DND-41 (cell line): Measurements from ENCODE around the gene LRRC40.
"Not testable (repeated sequence)": the region's sequence is repeated elsewhere in the genome, so short reads cannot be mapped to it uniquely, and the experiment has no call there.

Experiments
- ATAC-seq: fragments of 200-7000 bp; cut with Tn5 transposase; 3 replicates; pipeline ENCODE4 v1.9.1; 2021; ENCODE audit warnings: low read depth; ENCODE audit not compliant: insufficient read depth
- DNase-seq: peaks from one replicate; pipeline ENCODE4 v3.0.0-alpha.2; 2020
- H2AFZ ChIP-seq: 2 replicates; pipeline ENCODE4 v1.6.0; 2012; ENCODE audit warnings: low read depth, low read length
- H3K27ac ChIP-seq: 2 replicates; pipeline ENCODE4 v1.5.1; 2012; ENCODE audit warnings: low read length, inconsistent platforms
- H3K27me3 ChIP-seq: fragments of 200-600 bp; sonication (generic); 2 replicates; pipeline ENCODE4 v1.6.0; 2012; ENCODE audit warnings: low read length, mild to moderate bottlenecking, inconsistent platforms; ENCODE audit not compliant: insufficient read depth, poor library complexity
- H3K36me3 ChIP-seq: 2 replicates; pipeline ENCODE4 v1.5.1; 2012; ENCODE audit warnings: low read length, inconsistent platforms; ENCODE audit not compliant: insufficient read depth
- H3K4me1 ChIP-seq: 2 replicates; pipeline ENCODE4 v1.5.1; 2012; ENCODE audit warnings: mild to moderate bottlenecking, low read length; ENCODE audit not compliant: insufficient read depth
- H3K4me2 ChIP-seq: 2 replicates; pipeline ENCODE4 v1.6.0; 2012; ENCODE audit warnings: mild to moderate bottlenecking, moderate library complexity, low read length, inconsistent platforms; ENCODE audit not compliant: insufficient read depth
- H3K4me3 ChIP-seq, 2 experiments: fragments of 200-600 bp in 1 of 2; shearing (Covaris generic) in 1 of 2; 2 replicates each; pipeline ENCODE4 v1.5.1; 2012 to 2016; ENCODE audit warnings: inconsistent platforms in 2 of 2, low read length in 2 of 2, mild to moderate bottlenecking in 2 of 2, low read depth in 1 of 2, moderate library complexity in 1 of 2
- H3K79me2 ChIP-seq: 2 replicates; pipeline ENCODE4 v1.6.0; 2012; ENCODE audit warnings: low read length, inconsistent platforms; ENCODE audit not compliant: insufficient read depth
- H3K9ac ChIP-seq: 2 replicates; pipeline ENCODE4 v1.6.0; 2012; ENCODE audit warnings: low read depth, mild to moderate bottlenecking, inconsistent platforms, low read length, moderate library complexity
- H3K9me3 ChIP-seq: 2 replicates; pipeline ENCODE4 v1.5.1; 2012; ENCODE audit warnings: low read length, moderate library complexity, mild to moderate bottlenecking, inconsistent platforms; ENCODE audit not compliant: insufficient read depth, severe bottlenecking
- H4K20me1 ChIP-seq: 2 replicates; pipeline ENCODE4 v1.6.0; 2012; ENCODE audit warnings: low read length; ENCODE audit not compliant: insufficient read depth
- EZH2 ChIP-seq: IDR thresholded peaks from 3 replicates; pipeline ENCODE4 v1.6.1; 2012; ENCODE audit warnings: borderline replicate concordance, low read depth, mild to moderate bottlenecking, moderate library complexity, low read length, inconsistent platforms; ENCODE audit not compliant: severe bottlenecking
- TF ChIP-seq, protein P1 (sequence below): IDR thresholded peaks from 2 replicates; pipeline ENCODE4 v1.5.1; 2012; ENCODE audit warnings: borderline replicate concordance, low read length, moderate library complexity, mild to moderate bottlenecking; ENCODE audit not compliant: poor library complexity, severe bottlenecking; ENCODE audit errors: extremely low read depth

The LRRC40 gene

GRCh38 chr1:70196333-70196732, 9.0 kb downstream of the LRRC40 start:
- peaks cover 94% of the 10 kb centered on the region for H3K79me2 ChIP-seq
- ATAC-seq (no peak), DNase-seq (no peak)
- no peak overlapping the region for H3K4me2 ChIP-seq
- TF ChIP-seq, protein P1, sequence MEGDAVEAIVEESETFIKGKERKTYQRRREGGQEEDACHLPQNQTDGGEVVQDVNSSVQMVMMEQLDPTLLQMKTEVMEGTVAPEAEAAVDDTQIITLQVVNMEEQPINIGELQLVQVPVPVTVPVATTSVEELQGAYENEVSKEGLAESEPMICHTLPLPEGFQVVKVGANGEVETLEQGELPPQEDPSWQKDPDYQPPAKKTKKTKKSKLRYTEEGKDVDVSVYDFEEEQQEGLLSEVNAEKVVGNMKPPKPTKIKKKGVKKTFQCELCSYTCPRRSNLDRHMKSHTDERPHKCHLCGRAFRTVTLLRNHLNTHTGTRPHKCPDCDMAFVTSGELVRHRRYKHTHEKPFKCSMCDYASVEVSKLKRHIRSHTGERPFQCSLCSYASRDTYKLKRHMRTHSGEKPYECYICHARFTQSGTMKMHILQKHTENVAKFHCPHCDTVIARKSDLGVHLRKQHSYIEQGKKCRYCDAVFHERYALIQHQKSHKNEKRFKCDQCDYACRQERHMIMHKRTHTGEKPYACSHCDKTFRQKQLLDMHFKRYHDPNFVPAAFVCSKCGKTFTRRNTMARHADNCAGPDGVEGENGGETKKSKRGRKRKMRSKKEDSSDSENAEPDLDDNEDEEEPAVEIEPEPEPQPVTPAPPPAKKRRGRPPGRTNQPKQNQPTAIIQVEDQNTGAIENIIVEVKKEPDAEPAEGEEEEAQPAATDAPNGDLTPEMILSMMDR, result no peak
- no peak for TF ChIP-seq EZH2
- no peak overlapping the region for H3K27ac ChIP-seq
- H3K4me3 ChIP-seq, result no peak overlapping the region
- H2AFZ ChIP-seq, result no peak overlapping the region
- peaks cover 16% of the 10 kb centered on the region; the same call in 1 of the 2 replicates for H4K20me1 ChIP-seq
- peaks cover 1% of the 10 kb centered on the region for H3K4me1 ChIP-seq
- H3K27me3 ChIP-seq, result no peaks in the 10 kb centered on the region
- H3K9ac ChIP-seq, result no peak overlapping the region
- no peaks in the 10 kb centered on the region for H3K9me3 ChIP-seq
- H3K36me3 ChIP-seq, result peaks cover 3% of the 10 kb centered on the region; the same call in 1 of the 2 replicates

DNA sequence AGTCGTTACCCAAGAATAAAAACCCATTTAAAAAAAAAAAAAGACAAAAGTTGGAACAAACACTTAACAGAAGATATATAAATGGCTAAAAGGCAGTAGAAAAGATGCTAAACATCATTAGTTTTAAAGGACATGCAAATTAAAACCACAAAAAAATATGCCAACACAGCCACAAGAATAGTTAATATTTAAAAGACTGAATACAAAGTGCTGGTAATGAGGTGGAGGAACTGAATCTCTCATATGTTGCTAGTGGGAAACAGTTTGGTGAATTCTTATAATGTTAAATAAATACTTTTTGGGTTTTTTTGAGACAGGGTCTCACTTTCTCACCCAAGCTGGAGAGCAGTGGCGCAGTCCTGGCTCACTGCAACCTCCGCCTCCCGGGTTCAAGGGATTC, 10.0 kb downstream of the LRRC40 start:
- Histone ChIP-seq H3K4me3 (no peak overlapping the region), H3K4me2 (no peak overlapping the region), H3K9me3 (no peaks in the 10 kb centered on the region), H3K79me2 (peaks cover 94% of the 10 kb centered on the region), H2AFZ (no peak overlapping the region), H3K36me3 (peaks cover 3% of the 10 kb centered on the region; the same call in 1 of the 2 replicates), H4K20me1 (peaks cover 19% of the 10 kb centered on the region; the same call in 1 of the 2 replicates), H3K9ac (no peak overlapping the region), H3K27me3 (no peaks in the 10 kb centered on the region), H3K4me1 (no peaks in the 10 kb centered on the region; the same call in 1 of the 2 replicates), H3K27ac (no peak overlapping the region)
- TF ChIP-seq EZH2, result no peak
- TF ChIP-seq, protein P1, result no peak
- ATAC-seq (no peak), DNase-seq (no peak)

DNA sequence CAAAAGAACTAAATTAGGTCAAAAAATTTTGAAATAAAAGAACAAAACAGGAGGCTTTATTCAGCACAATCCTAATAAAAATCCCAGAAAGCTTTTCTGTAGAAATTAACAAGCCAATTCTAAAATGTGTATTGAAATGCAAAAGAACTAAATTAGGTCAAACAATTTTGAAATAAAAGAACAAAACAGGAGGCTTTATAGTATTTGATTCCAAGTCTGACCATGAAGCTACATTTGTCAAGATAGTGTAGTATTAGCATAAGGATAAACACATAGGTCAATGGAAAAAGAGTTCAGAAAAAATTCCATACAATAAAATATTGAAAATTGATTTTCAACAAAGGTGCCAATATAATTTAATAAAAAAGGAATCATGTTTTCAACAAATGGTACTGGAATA, 10.8 kb downstream of the LRRC40 start:
- H3K4me3 ChIP-seq, result no peak overlapping the region
- no peak for DNase-seq
- H2AFZ ChIP-seq, result no peak overlapping the region
- no peak for ATAC-seq
- H3K9ac ChIP-seq, result no peak overlapping the region
- no peak overlapping the region for H3K27ac ChIP-seq
- H3K9me3 ChIP-seq, result no peaks in the 10 kb centered on the region
- H3K79me2 ChIP-seq, result peaks cover 94% of the 10 kb centered on the region
- TF ChIP-seq, protein P1, result no peak
- TF ChIP-seq EZH2, result no peak
- peaks cover 18% of the 10 kb centered on the region; the same call in 1 of the 2 replicates for H4K20me1 ChIP-seq
- H3K36me3 ChIP-seq, result peaks cover 3% of the 10 kb centered on the region; the same call in 1 of the 2 replicates
- no peaks in the 10 kb centered on the region for H3K4me1 ChIP-seq
- H3K4me2 ChIP-seq, result no peak overlapping the region
- H3K27me3 ChIP-seq, result no peaks in the 10 kb centered on the region

DNA sequence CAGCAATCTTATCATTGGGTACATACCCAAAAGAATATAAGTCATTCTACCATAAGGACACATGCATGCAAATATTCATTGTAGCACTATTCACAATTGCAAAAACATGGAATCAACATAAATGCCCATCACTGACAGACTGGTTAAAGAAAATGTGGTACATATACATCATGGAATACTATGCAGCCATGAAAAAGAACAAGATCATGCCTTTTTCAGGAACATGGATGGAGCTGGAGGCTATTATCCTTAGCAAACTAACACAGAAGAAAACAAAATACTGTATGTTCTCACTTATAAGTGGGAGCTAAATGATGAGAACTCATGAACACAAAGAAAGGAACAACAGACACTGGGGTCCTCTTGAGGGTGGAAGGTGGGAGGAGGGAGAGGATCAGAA, 12.9 kb downstream of the LRRC40 start:
- H3K9me3 ChIP-seq, H2AFZ ChIP-seq, H3K36me3 ChIP-seq, H3K27me3 ChIP-seq, H3K9ac ChIP-seq, H3K4me2 ChIP-seq, H3K27ac ChIP-seq, ATAC-seq, H3K4me1 ChIP-seq, DNase-seq, H3K4me3 ChIP-seq: not testable (repeated sequence)
- Histone ChIP-seq H3K79me2 (peaks cover 92% of the 10 kb centered on the region), H4K20me1 (peaks cover 18% of the 10 kb centered on the region; the same call in 1 of the 2 replicates)
